ENCODE results near the gene OSBP.

Gene OSBP

GRCh38 chr11:59602432-59602831 is 13.1 kb downstream of the OSBP start:
- Histone ChIP-seq H3K9ac (ENCODE audit: low read depth, low read length) (no peak overlapping the region), H3K9me3 (ENCODE audit: insufficient read depth, low read length, severe bottlenecking) (no peaks in the 10 kb centered on the region), H3K4me2 (ENCODE audit: insufficient read depth, low read length) (no peak overlapping the region), H4K20me1 (ENCODE audit: insufficient read depth, low read length) (peaks cover 14% of the 10 kb centered on the region; the same call in 1 of the 2 replicates), H3K79me2 (ENCODE audit: insufficient read depth, low read length) (peaks cover 35% of the 10 kb centered on the region), H2AFZ (ENCODE audit: low read depth, low read length) (no peak overlapping the region), H3K36me3 (ENCODE audit: insufficient read depth, low read length) (peaks cover 97% of the 10 kb centered on the region), H3K27me3 (ENCODE audit: insufficient read depth, low read length, poor library complexity) (no peaks in the 10 kb centered on the region), H3K4me1 (ENCODE audit: insufficient read depth, low read length) (no peaks in the 10 kb centered on the region), H3K4me3 (ENCODE audit: low read depth in 1 of 2, low read length in 2 of 2) (no peak overlapping the region), H3K27ac (ENCODE audit: low read length) (no peak overlapping the region)
- ATAC-seq (ENCODE audit: insufficient read depth, low read depth) (no peak), DNase-seq (no peak)
- no peak for TF ChIP-seq EZH2 (IDR thresholded peaks at IDR 0.05; ENCODE audit: borderline replicate concordance, low read depth, low read length, severe bottlenecking)
- TF ChIP-seq CTCF (IDR thresholded peaks at IDR 0.05; ENCODE audit: borderline replicate concordance, extremely low read depth, low read length, poor library complexity, severe bottlenecking) = no peak

- Histone ChIP-seq H4K20me1 (ENCODE audit: insufficient read depth, low read length) (peaks cover 14% of the 10 kb centered on the region; the same call in 1 of the 2 replicates), H3K27ac (ENCODE audit: low read length) (no peak overlapping the region), H3K27me3 (ENCODE audit: insufficient read depth, low read length, poor library complexity) (no peaks in the 10 kb centered on the region), H3K36me3 (ENCODE audit: insufficient read depth, low read length) (peaks cover 97% of the 10 kb centered on the region), H3K4me1 (ENCODE audit: insufficient read depth, low read length) (no peaks in the 10 kb centered on the region), H2AFZ (ENCODE audit: low read depth, low read length) (no peak overlapping the region), H3K4me3 (ENCODE audit: low read depth in 1 of 2, low read length in 2 of 2) (no peak overlapping the region), H3K9me3 (ENCODE audit: insufficient read depth, low read length, severe bottlenecking) (no peaks in the 10 kb centered on the region), H3K9ac (ENCODE audit: low read depth, low read length) (no peak overlapping the region), H3K4me2 (ENCODE audit: insufficient read depth, low read length) (no peak overlapping the region), H3K79me2 (ENCODE audit: insufficient read depth, low read length) (peaks cover 31% of the 10 kb centered on the region)
- TF ChIP-seq EZH2 (IDR thresholded peaks at IDR 0.05; ENCODE audit: borderline replicate concordance, low read depth, low read length, severe bottlenecking) = no peak
- TF ChIP-seq CTCF (IDR thresholded peaks at IDR 0.05; ENCODE audit: borderline replicate concordance, extremely low read depth, low read length, poor library complexity, severe bottlenecking) = no peak
- no peak for DNase-seq
- no peak for ATAC-seq (ENCODE audit: insufficient read depth, low read depth)
Observed at GRCh38 chr11:59601788-59602187, 13.8 kb downstream of the OSBP start.

GRCh38 chr11:59600636-59601035 is 14.9 kb downstream of the OSBP start:
- Histone ChIP-seq H3K79me2 (ENCODE audit: insufficient read depth, low read length) (peaks cover 23% of the 10 kb centered on the region; the same call in 1 of the 2 replicates), H3K27me3 (ENCODE audit: insufficient read depth, low read length, poor library complexity) (no peaks in the 10 kb centered on the region), H3K4me3 (ENCODE audit: low read depth in 1 of 2, low read length in 2 of 2) (no peak overlapping the region), H3K36me3 (ENCODE audit: insufficient read depth, low read length) (peaks cover 95% of the 10 kb centered on the region), H3K27ac (ENCODE audit: low read length) (no peak overlapping the region), H3K9ac (ENCODE audit: low read depth, low read length) (no peak overlapping the region), H4K20me1 (ENCODE audit: insufficient read depth, low read length) (peaks cover 14% of the 10 kb centered on the region; the same call in 1 of the 2 replicates), H3K4me1 (ENCODE audit: insufficient read depth, low read length) (no peaks in the 10 kb centered on the region), H3K4me2 (ENCODE audit: insufficient read depth, low read length) (no peak overlapping the region), H3K9me3 (ENCODE audit: insufficient read depth, low read length, severe bottlenecking) (no peaks in the 10 kb centered on the region), H2AFZ (ENCODE audit: low read depth, low read length) (no peak overlapping the region)
- no peak for ATAC-seq (ENCODE audit: insufficient read depth, low read depth)
- DNase-seq = no peak
- TF ChIP-seq EZH2 (IDR thresholded peaks at IDR 0.05; ENCODE audit: borderline replicate concordance, low read depth, low read length, severe bottlenecking) (no peak), CTCF (IDR thresholded peaks at IDR 0.05; ENCODE audit: borderline replicate concordance, extremely low read depth, low read length, poor library complexity, severe bottlenecking) (no peak)

GRCh38 chr11:59600234-59600633 is 15.3 kb downstream of the OSBP start:
- no peak overlapping the region for H3K9ac ChIP-seq (ENCODE audit: low read depth, low read length)
- no peak overlapping the region for H3K27ac ChIP-seq (ENCODE audit: low read length)
- H3K4me3 ChIP-seq (ENCODE audit: low read depth in 1 of 2, low read length in 2 of 2) = no peak overlapping the region
- H3K36me3 ChIP-seq (ENCODE audit: insufficient read depth, low read length) = peaks cover 95% of the 10 kb centered on the region
- TF ChIP-seq EZH2 (IDR thresholded peaks at IDR 0.05; ENCODE audit: borderline replicate concordance, low read depth, low read length, severe bottlenecking) = no peak
- TF ChIP-seq CTCF (IDR thresholded peaks at IDR 0.05; ENCODE audit: borderline replicate concordance, extremely low read depth, low read length, poor library complexity, severe bottlenecking) = no peak
- peaks cover 20% of the 10 kb centered on the region; the same call in 1 of the 2 replicates for H3K79me2 ChIP-seq (ENCODE audit: insufficient read depth, low read length)
- no peak overlapping the region for H3K4me2 ChIP-seq (ENCODE audit: insufficient read depth, low read length)
- H4K20me1 ChIP-seq (ENCODE audit: insufficient read depth, low read length) = peaks cover 14% of the 10 kb centered on the region; the same call in 1 of the 2 replicates
- no peaks in the 10 kb centered on the region for H3K27me3 ChIP-seq (ENCODE audit: insufficient read depth, low read length, poor library complexity)
- no peak for ATAC-seq (ENCODE audit: insufficient read depth, low read depth)
- H3K4me1 ChIP-seq (ENCODE audit: insufficient read depth, low read length) = no peaks in the 10 kb centered on the region
- no peaks in the 10 kb centered on the region for H3K9me3 ChIP-seq (ENCODE audit: insufficient read depth, low read length, severe bottlenecking)
- H2AFZ ChIP-seq (ENCODE audit: low read depth, low read length) = no peak overlapping the region
- DNase-seq = no peak

Measured in DND-41 (cell line).